Upper lobe of right lung (tissue), 1 donor: Measurements from ENCODE around the gene USP21. TPM values are rescaled to one million over a fixed set of nuclear protein-coding genes. Genes with fewer than 3 reads are reported as not detected.
"Not testable (repeated sequence)": the region's sequence is repeated elsewhere in the genome, so short reads cannot be mapped to it uniquely, and the experiment has no call there.

Source experiments
- ATAC-seq: fragments of 200-7000 bp; cut with Tn5 transposase; one replicate; pipeline ENCODE4 v1.9.1; 2020; ENCODE audit warnings: mild to moderate bottlenecking, moderate library complexity
- DNase-seq: peaks from one replicate; pipeline ENCODE4 v3.0.0-alpha.2; 2020
- H3K27ac ChIP-seq: fragments of 200-600 bp; one replicate; pipeline ENCODE4 v1.8.0; 2022
- H3K27me3 ChIP-seq: fragments of 200-600 bp; one replicate; pipeline ENCODE4 v1.8.0; 2022; ENCODE audit warnings: mild to moderate bottlenecking
- H3K36me3 ChIP-seq: fragments of 200-600 bp; one replicate; pipeline ENCODE4 v1.8.0; 2022
- H3K4me1 ChIP-seq: fragments of 200-600 bp; one replicate; pipeline ENCODE4 v1.8.0; 2022
- H3K4me3 ChIP-seq: fragments of 200-600 bp; one replicate; pipeline ENCODE4 v1.8.0; 2022; ENCODE audit warnings: mild to moderate bottlenecking
- H3K9me3 ChIP-seq: fragments of 200-600 bp; one replicate; pipeline ENCODE4 v1.8.0; 2022
- intact Hi-C: fragments of 100-400 bp; cut with DNase I; formaldehyde crosslinking; loops from one replicate; pipeline ENCODE4 v1.11.0; 2022
- total RNA-seq: library from RNA; stranded (reverse); fragmentation: NEBNext Ultra II Directional; extraction: Animal tissue kit (Norgen Biotek cat#: 25700); gene quantifications from one replicate; pipeline ENCODE4 v1.2.1, GENCODE V29; 2021
- TF ChIP-seq, protein P1 (sequence below): fragments of 200-600 bp; IDR thresholded peaks from one replicate; pipeline ENCODE4 v1.8.0; 2022; ENCODE audit warnings: antibody characterized with exemption
- donor health status: DM: no; HTN: yes; CAD: no; lungs with severe emphysema.

USP21 gene
- total RNA-seq, 1 donor from 2014 or later: 27.7 TPM

DNA sequence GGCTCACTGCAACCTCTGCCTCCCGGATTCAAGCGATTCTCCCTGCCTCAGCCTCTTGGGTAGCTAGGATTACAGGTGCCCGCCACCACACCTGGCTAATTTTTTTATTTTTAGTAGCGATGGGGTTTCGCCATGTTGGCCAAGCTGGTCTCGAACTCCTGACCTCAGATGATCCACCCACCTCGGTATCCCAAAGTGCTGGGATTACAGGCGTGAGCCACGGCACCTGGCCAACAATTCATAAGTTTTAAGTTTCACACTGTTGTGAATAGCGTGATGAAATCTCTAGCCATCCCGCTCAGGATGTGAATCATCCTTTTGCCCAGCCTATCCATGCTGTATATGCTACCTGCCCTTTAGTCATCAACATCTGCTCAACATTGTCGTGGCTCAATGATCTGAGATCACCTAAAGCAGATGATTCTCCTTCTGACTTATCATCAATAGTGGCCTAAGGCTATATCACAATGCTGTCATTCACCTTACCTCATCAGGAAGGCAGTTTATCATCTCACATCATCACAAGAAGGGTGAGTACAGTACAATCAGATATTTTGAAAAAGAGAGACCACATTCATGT is 44.1 kb upstream of the USP21 start:
- intact Hi-C loops: no loop called here
- peaks cover 54% of the 10 kb centered on the region for H3K4me1 ChIP-seq
- ATAC-seq: no peak

DNA sequence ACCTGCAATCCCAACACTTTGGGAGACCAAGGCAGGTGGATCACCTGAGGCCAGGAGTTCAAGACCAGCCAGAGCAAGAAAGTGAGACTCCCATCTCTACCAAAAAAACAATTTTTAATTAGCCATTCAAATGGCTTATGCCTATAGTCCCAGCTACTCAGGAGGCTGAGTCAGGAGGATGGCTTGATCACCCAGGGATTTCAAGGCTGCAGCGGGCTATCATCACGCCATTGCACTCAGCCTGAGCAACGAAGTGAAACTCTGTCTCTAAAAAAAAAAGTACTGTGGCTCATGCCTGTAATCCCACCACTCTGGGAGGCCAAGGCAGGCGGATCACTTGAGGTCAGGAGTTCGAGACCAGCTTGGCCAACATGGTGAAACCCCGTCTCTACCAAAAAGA is 43.3 kb upstream of the USP21 start:
- H3K27ac ChIP-seq, intact Hi-C loops, H3K4me3 ChIP-seq, ATAC-seq, H3K27me3 ChIP-seq, H3K9me3 ChIP-seq, DNase-seq: not testable (repeated sequence)
- Histone ChIP-seq H3K36me3 (peaks cover 13% of the 10 kb centered on the region), H3K4me1 (peaks cover 60% of the 10 kb centered on the region)

More for the DNA sequence above, 44.1 kb upstream of the USP21 start:
- Histone ChIP-seq H3K27ac (no peak overlapping the region), H3K27me3 (no peaks in the 10 kb centered on the region), H3K36me3 (peaks cover 6% of the 10 kb centered on the region), H3K4me3 (no peak overlapping the region), H3K9me3 (no peaks in the 10 kb centered on the region)
- TF ChIP-seq, protein P1, sequence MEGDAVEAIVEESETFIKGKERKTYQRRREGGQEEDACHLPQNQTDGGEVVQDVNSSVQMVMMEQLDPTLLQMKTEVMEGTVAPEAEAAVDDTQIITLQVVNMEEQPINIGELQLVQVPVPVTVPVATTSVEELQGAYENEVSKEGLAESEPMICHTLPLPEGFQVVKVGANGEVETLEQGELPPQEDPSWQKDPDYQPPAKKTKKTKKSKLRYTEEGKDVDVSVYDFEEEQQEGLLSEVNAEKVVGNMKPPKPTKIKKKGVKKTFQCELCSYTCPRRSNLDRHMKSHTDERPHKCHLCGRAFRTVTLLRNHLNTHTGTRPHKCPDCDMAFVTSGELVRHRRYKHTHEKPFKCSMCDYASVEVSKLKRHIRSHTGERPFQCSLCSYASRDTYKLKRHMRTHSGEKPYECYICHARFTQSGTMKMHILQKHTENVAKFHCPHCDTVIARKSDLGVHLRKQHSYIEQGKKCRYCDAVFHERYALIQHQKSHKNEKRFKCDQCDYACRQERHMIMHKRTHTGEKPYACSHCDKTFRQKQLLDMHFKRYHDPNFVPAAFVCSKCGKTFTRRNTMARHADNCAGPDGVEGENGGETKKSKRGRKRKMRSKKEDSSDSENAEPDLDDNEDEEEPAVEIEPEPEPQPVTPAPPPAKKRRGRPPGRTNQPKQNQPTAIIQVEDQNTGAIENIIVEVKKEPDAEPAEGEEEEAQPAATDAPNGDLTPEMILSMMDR: no peak
- no peak for DNase-seq

DNA sequence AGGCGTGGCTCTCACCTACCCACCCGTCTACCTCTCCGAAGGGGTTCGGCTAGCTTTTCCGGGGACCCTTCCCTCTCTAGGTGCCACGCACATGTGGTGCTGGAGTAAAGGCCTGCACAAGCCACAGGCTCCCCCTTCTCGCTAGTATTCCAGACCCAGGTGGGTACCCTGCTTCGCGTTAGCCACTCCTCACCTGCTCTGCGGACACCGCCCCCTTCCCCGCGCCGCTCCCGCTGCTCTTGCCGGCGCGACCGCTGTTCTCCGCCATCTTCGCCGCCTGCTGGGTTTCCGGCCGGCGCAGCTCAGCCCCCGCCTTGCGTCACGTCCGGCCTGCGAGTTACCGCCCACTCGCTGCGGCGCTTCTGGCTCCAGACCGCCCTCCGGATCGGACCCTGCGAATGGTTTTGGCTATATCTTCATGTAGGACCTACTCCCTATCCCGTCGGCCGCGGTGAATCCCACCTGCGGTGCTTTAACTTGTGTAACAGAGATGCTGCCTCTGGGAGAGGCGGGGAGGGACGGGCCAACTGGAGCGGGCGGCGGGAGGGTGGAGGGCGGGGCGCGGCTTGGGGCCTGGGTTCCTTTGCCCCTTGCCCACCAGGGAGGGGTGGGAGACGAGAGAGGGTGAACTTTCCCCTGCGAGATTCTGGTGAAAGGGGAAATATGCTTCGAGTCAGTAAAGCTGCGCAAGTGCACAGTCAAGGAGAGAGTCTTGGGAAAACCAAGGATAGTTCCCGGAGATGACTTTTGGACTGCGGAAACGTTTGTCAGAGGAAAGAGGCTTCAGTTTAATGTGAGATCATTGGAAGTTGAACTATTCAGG is 41.3 kb upstream of the USP21 start, which contains the start of the genes NIT1 and PFDN2:
Gene NIT1 (plus strand): TSS at position 347 of the 823 bp plus-strand sequence. CDS start 72 bp downstream, at position 419.
Gene PFDN2 (minus strand): TSS at position 279 of the 823 bp plus-strand sequence. CDS start 11 bp downstream, at position 268.
- intact Hi-C loops: no loop called here

DNA sequence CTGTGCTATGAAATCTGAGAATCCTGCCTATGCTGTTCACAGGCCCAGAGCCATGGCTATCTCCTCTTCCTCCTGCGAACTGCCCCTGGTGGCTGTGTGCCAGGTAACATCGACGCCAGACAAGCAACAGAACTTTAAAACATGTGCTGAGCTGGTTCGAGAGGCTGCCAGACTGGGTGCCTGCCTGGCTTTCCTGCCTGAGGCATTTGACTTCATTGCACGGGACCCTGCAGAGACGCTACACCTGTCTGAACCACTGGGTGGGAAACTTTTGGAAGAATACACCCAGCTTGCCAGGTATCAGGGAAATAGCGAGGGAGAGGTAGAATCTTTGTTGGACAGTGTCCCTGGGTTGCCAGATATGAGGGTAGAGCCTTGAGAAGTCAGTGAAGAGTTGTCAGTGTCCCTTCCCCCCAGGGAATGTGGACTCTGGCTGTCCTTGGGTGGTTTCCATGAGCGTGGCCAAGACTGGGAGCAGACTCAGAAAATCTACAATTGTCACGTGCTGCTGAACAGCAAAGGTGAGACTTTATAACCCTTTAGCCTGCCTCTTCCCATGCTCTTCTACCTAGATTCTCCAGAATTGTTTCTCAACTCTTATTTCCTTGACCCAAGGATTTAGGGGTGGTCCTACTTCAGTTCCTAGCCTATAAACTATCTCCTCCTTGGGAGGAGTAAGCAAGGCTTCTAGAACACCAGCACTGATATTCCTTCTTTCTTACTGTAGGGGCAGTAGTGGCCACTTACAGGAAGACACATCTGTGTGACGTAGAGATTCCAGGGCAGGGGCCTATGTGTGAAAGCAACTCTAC is 40.0 kb upstream of the USP21 start:
- Histone ChIP-seq H3K9me3 (no peaks in the 10 kb centered on the region), H3K27ac (peak overlapping the region; percentile 94), H3K27me3 (no peaks in the 10 kb centered on the region), H3K36me3 (peaks cover 46% of the 10 kb centered on the region), H3K4me1 (peaks cover 48% of the 10 kb centered on the region), H3K4me3 (peak overlapping the region; percentile 100)
- no peak for DNase-seq
- TF ChIP-seq, protein P1: peak; percentile 35
- intact Hi-C loops: no loop called here
- peak; percentile 43 for ATAC-seq

More for the DNA sequence above, 41.3 kb upstream of the USP21 start, which contains the start of the genes NIT1 and PFDN2:
- ATAC-seq: peak; percentile 92
- Histone ChIP-seq H3K27me3 (no peaks in the 10 kb centered on the region), H3K36me3 (peaks cover 33% of the 10 kb centered on the region), H3K9me3 (no peaks in the 10 kb centered on the region), H3K27ac (peak within 1 kb of the TSS; percentile 94), H3K4me1 (peaks cover 61% of the 10 kb centered on the region), H3K4me3 (peak within 1 kb of the TSS; percentile 100)
- peak; percentile 94 for DNase-seq
- TF ChIP-seq, protein P1: no peak

DNA sequence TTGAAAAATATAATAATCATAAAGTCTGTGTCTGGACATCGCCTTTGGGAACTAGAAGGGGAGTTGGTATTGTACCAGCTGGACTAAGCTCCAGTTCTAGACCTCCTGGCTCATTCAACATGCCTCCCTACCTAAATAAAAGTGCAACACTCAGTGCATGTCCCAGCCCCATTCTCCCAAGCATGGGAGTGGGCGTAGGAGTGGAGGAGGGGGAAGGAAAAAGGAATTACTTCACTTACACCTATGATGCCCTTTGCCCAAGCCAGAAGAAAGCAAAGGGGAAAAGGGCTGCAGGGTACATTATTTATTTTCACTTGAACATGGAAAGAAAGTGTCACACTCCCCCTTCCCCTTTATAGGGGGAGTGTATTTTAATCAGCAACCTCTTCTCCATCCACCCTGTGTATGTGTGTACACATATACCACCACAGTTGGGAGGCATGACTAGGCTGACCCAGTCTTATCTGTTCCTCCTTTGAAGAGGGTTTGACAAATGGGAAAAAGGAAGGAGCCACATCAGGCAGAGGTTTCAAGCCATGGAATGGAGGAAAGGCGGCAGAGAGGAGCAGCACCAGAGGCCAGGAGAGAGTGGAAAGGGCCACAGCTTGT is 38.2 kb upstream of the USP21 start:
- TF ChIP-seq, protein P1: no peak
- intact Hi-C loops: no loop called here
- Histone ChIP-seq H3K4me3 (no peak overlapping the region), H3K4me1 (peaks cover 36% of the 10 kb centered on the region), H3K27me3 (no peaks in the 10 kb centered on the region), H3K36me3 (peaks cover 64% of the 10 kb centered on the region), H3K27ac (peak overlapping the region; percentile 36), H3K9me3 (no peaks in the 10 kb centered on the region)
- DNase-seq (no peak), ATAC-seq (no peak)
